ENCODE results near the gene TPI1. TPM values are rescaled to one million over a fixed set of nuclear protein-coding genes. Genes with fewer than 3 reads are reported as not detected.

Gene TPI1
- total RNA-seq, 1 experiment from 2014 or later, result 1,045 TPM

- no peak overlapping the region for H3K4me3 Mint-ChIP-seq
- H3K4me1 Mint-ChIP-seq, result peaks cover 38% of the 10 kb centered on the region
- H3K27me3 Mint-ChIP-seq (ENCODE audit: low read depth), result peaks cover 6% of the 10 kb centered on the region
- ATAC-seq, result no peak
- no peak overlapping the region for H3K27ac Mint-ChIP-seq
- no peak for DNase-seq (ENCODE audit: low spot score)
- POLR2A ChIA-PET, result no interaction called here
- CTCF ChIA-PET, result interaction anchor here (0.9 to 9.1 kb wide), 4 partner anchors 8 to 48 kb away, joined by 3 to 45 read pairs (median 8); partner anchors contain the start of gene SPSB2
- no peaks in the 10 kb centered on the region for H3K9me3 Mint-ChIP-seq
- peaks cover 48% of the 10 kb centered on the region for H3K36me3 Mint-ChIP-seq
- TF ChIP-seq ATF1 (CRISPR knock-in tag; IDR thresholded peaks at IDR 0.05) (no peak), ELF4 (CRISPR knock-in tag; IDR thresholded peaks at IDR 0.05; ENCODE audit: low read depth) (no peak), SMAD3 (CRISPR knock-in tag; IDR thresholded peaks at IDR 0.05; ENCODE audit: borderline replicate concordance) (no peak), HMGXB4 (CRISPR knock-in tag; IDR thresholded peaks at IDR 0.05) (no peak)
Observed at GRCh38 chr12:6917491-6918231, 50.3 kb downstream of the TPI1 start.

GRCh38 chr12:6919588-6919987 lies 52.3 kb downstream of the TPI1 start:
- H3K27ac Mint-ChIP-seq, result peak overlapping the region; percentile 69
- DNase-seq (ENCODE audit: low spot score), result no peak
- no peaks in the 10 kb centered on the region for H3K27me3 Mint-ChIP-seq (ENCODE audit: low read depth)
- H3K36me3 Mint-ChIP-seq, result peaks cover 52% of the 10 kb centered on the region
- no peak for ATAC-seq
- H3K4me3 Mint-ChIP-seq, result no peak overlapping the region
- TF ChIP-seq GABPB1 (CRISPR knock-in tag; IDR thresholded peaks at IDR 0.05), result no peak
- TF ChIP-seq E2F4 (CRISPR knock-in tag; IDR thresholded peaks at IDR 0.05; ENCODE audit: borderline replicate concordance, low read depth), result no peak
- no peak for TF ChIP-seq ETV6 (CRISPR knock-in tag; IDR thresholded peaks at IDR 0.05)
- TF ChIP-seq NR2C2 (CRISPR knock-in tag; IDR thresholded peaks at IDR 0.05), result no peak
- ChIA-PET CTCF (interaction anchor here (1.2 kb wide), 1 partner anchor 18 kb away, joined by 3 read pairs; no protein-coding TSS in a partner anchor), POLR2A (interaction anchor here (0.6 to 0.7 kb wide), 3 partner anchors 25 to 89 kb away, joined by 3 to 8 read pairs (median 5); no protein-coding TSS in a partner anchor)
- peaks cover 33% of the 10 kb centered on the region for H3K4me1 Mint-ChIP-seq
- H3K9me3 Mint-ChIP-seq, result no peaks in the 10 kb centered on the region

Other genes starting within 250 kb of the TPI1 start
- 0.20 to 0.57 TPM (median 0.48 TPM) in 3 replicates for gene LPAR5, start 231.6 kb upstream of the TPI1 start, total RNA-seq (2021)
- 2.1 to 4.2 TPM (median 3.2 TPM) in 3 replicates for gene ACRBP, start 220.1 kb upstream of the TPI1 start, total RNA-seq (2021)
- 23.0 to 27.4 TPM (median 26.7 TPM) in 3 replicates for gene ING4, start 204.4 kb upstream of the TPI1 start, total RNA-seq (2021)
- gene ZNF384, start 178.2 kb upstream of the TPI1 start, total RNA-seq (2021), result 63.8 to 64.7 TPM (median 64.4 TPM) in 3 replicates
- gene PIANP, start 166.7 kb upstream of the TPI1 start, total RNA-seq (2021), result 7.7 to 9.9 TPM (median 8.2 TPM) in 3 replicates
- 41.2 to 43.8 TPM (median 41.4 TPM) in 3 replicates for gene COPS7A, start 143.5 kb upstream of the TPI1 start, total RNA-seq (2021)
- 226 to 236 TPM (median 229 TPM) in 3 replicates for gene MLF2, start 114.4 kb upstream of the TPI1 start, total RNA-seq (2021)
- 370 to 539 TPM (median 525 TPM) in 3 replicates for gene PTMS, start 101.2 kb upstream of the TPI1 start, total RNA-seq (2021)
- 2.4 to 2.6 TPM (median 2.6 TPM) in 3 replicates for gene LAG3, start 95.0 kb upstream of the TPI1 start, total RNA-seq (2021)
- 2.5 to 3.3 TPM (median 2.7 TPM) in 3 replicates for gene CD4, start 78.0 kb upstream of the TPI1 start, total RNA-seq (2021)
- 7.3 to 9.3 TPM (median 8.2 TPM) in 3 replicates for gene GPR162, start 45.7 kb upstream of the TPI1 start, total RNA-seq (2021)
- gene P3H3, start 39.1 kb upstream of the TPI1 start, total RNA-seq (2021), result 49.9 to 55.7 TPM (median 50.7 TPM) in 3 replicates
- gene GNB3, start 26.6 kb upstream of the TPI1 start, total RNA-seq (2021), result 14.0 to 16.5 TPM (median 14.3 TPM) in 3 replicates
- gene CDCA3, start 16.2 kb upstream of the TPI1 start, total RNA-seq (2021), result 47.1 to 61.8 TPM (median 49.1 TPM) in 3 replicates
- 141 to 158 TPM (median 149 TPM) in 3 replicates for gene USP5, start 15.4 kb upstream of the TPI1 start, total RNA-seq (2021)
- 21.2 to 25.5 TPM (median 22.7 TPM) in 3 replicates for gene SPSB2, start 5.8 kb downstream of the TPI1 start, total RNA-seq (2021)
- 3.1 to 5.3 TPM (median 4.9 TPM) in 3 replicates for gene LRRC23, start 37.3 kb downstream of the TPI1 start, total RNA-seq (2021)
- gene ENO2, start 47.0 kb downstream of the TPI1 start, total RNA-seq (2021), result 118 to 170 TPM (median 165 TPM) in 3 replicates
- 80.0 to 87.1 TPM (median 80.5 TPM) in 3 replicates for gene ATN1, start 60.4 kb downstream of the TPI1 start, total RNA-seq (2021)
- not detected in 3 replicates for gene RNU7-1, start 76.3 kb downstream of the TPI1 start, total RNA-seq (2021)
- gene C12orf57, start 76.5 kb downstream of the TPI1 start, total RNA-seq (2021), result 158 to 181 TPM (median 172 TPM) in 3 replicates
- gene PTPN6, start 83.8 kb downstream of the TPI1 start, total RNA-seq (2021), result 27.1 to 34.7 TPM (median 34.5 TPM) in 3 replicates
- 350 to 397 TPM (median 352 TPM) in 3 replicates for gene PHB2, start 103.1 kb downstream of the TPI1 start, total RNA-seq (2021)
- 59.3 to 78.6 TPM (median 59.8 TPM) in 3 replicates for gene EMG1, start 103.4 kb downstream of the TPI1 start, total RNA-seq (2021)
- 35.3 to 40.0 TPM (median 36.2 TPM) in 3 replicates for gene LPCAT3, start 150.9 kb downstream of the TPI1 start, total RNA-seq (2021)
- 6.2 to 8.8 TPM (median 7.6 TPM) in 3 replicates for gene C1S, start 193.2 kb downstream of the TPI1 start, total RNA-seq (2021)
- gene C1R, start 224.9 kb downstream of the TPI1 start, total RNA-seq (2021), result 8.4 to 9.8 TPM (median 8.9 TPM) in 3 replicates
- gene C1RL, start 241.7 kb downstream of the TPI1 start, total RNA-seq (2021), result 17.7 to 23.7 TPM (median 22.9 TPM) in 3 replicates

Data from WTC11 (cell line).